IMR-90 (cell line): Measurements from ENCODE around the gene BRF1. TPM values are rescaled to one million over a fixed set of nuclear protein-coding genes. Genes with fewer than 3 reads are reported as not detected.
A peak's percentile ranks its signal among the peaks of the same experiment; 100 is the strongest.

Experiments
- ATAC-seq: fragments of 200-7000 bp; cut with Tn5 transposase; 2 replicates; pipeline ENCODE4 v1.9.1; 2020; ENCODE audit warnings: low read depth, mild to moderate bottlenecking, moderate library complexity
- BruUV-seq: library from RNA; stranded (reverse); fragments of 400-500 nt; replicated peaks from 2 replicates; lab custom pipeline; 2021; lab: Mats Ljungman, UMichigan
- CTCF ChIA-PET: fragments of 300-600 bp; formaldehyde crosslinking; extraction: SDS; loops from one replicate; lab custom pipeline; 2021; ENCODE audit warnings: antibody characterized with exemption; lab: Yijun Ruan, JAX
- POLR2A ChIA-PET: fragments of 300-600 bp; sonication (Branson Sonifier 250); formaldehyde crosslinking; loops from one replicate; lab custom pipeline; 2022; ENCODE audit warnings: antibody characterized with exemption; ENCODE audit not compliant: unreplicated experiment; lab: Charles Lee
- DNase-seq: peaks from one replicate; pipeline ENCODE4 v3.0.0; 2013
- H2AFZ ChIP-seq: replicated peaks from 2 replicates; pipeline ENCODE3; 2013; ENCODE audit warnings: low read length, mild to moderate bottlenecking; ENCODE audit not compliant: poor library complexity
- H2AK5ac ChIP-seq: 2 replicates; pipeline ENCODE4 v1.6.1; 2013; ENCODE audit warnings: low read depth, low read length, inconsistent platforms
- H2AK9ac ChIP-seq: replicated peaks from 2 replicates; pipeline ENCODE3; 2013; ENCODE audit warnings: mild to moderate bottlenecking, low read depth, low read length, moderate library complexity; ENCODE audit not compliant: poor library complexity
- H2BK120ac ChIP-seq: 2 replicates; pipeline ENCODE4 v1.6.1; 2013; ENCODE audit warnings: low read depth, low read length, inconsistent platforms
- H2BK15ac ChIP-seq: 3 replicates; pipeline ENCODE4 v1.6.1; 2013; ENCODE audit warnings: low read depth, low read length, inconsistent platforms
- H2BK20ac ChIP-seq: 2 replicates; pipeline ENCODE4 v1.6.1; 2013; ENCODE audit warnings: low read depth, mild to moderate bottlenecking, inconsistent platforms, low read length, moderate library complexity
- H2BK5ac ChIP-seq: 2 replicates; pipeline ENCODE4 v1.6.1; 2013; ENCODE audit warnings: mild to moderate bottlenecking, low read depth, low read length, inconsistent platforms; ENCODE audit not compliant: poor library complexity, severe bottlenecking
- H3K14ac ChIP-seq: replicated peaks from 2 replicates; pipeline ENCODE4 v1.6.1; 2013; ENCODE audit warnings: low read depth, low read length, inconsistent platforms
- H3K18ac ChIP-seq: 2 replicates; pipeline ENCODE4 v1.6.1; 2013; ENCODE audit warnings: low read depth, low read length, control low read depth
- H3K23ac ChIP-seq: 2 replicates; pipeline ENCODE4 v1.6.1; 2013; ENCODE audit warnings: low read depth, low read length, inconsistent platforms
- H3K27ac ChIP-seq: 2 replicates; pipeline ENCODE4 v1.5.1; 2013; ENCODE audit warnings: mild to moderate bottlenecking, control low read depth, low read length; ENCODE audit not compliant: insufficient read depth
- H3K27me3 ChIP-seq: 2 replicates; pipeline ENCODE4 v1.6.1; 2013; ENCODE audit warnings: low read length; ENCODE audit not compliant: control insufficient read depth, insufficient read depth
- H3K36me3 ChIP-seq: 2 replicates; pipeline ENCODE4 v1.6.1; 2013; ENCODE audit warnings: low read length, mixed read lengths; ENCODE audit not compliant: control insufficient read depth, insufficient read depth
- H3K4ac ChIP-seq: 2 replicates; pipeline ENCODE4 v1.6.1; 2013; ENCODE audit warnings: low read depth, low read length, inconsistent platforms
- H3K4me1 ChIP-seq: 2 replicates; pipeline ENCODE4 v1.6.1; 2013; ENCODE audit warnings: low read length, mixed read lengths; ENCODE audit not compliant: control insufficient read depth, insufficient read depth
- H3K4me2 ChIP-seq: 2 replicates; pipeline ENCODE4 v1.6.1; 2013; ENCODE audit warnings: low read depth, mild to moderate bottlenecking, control low read depth, low read length, moderate library complexity
- H3K4me3 ChIP-seq: 2 replicates; pipeline ENCODE4 v1.5.1; 2013; ENCODE audit warnings: low read depth, mild to moderate bottlenecking, control low read depth, low read length, moderate library complexity; ENCODE audit not compliant: insufficient read depth
- H3K56ac ChIP-seq: 2 replicates; pipeline ENCODE4 v1.6.1; 2013; ENCODE audit warnings: low read length, inconsistent platforms; ENCODE audit not compliant: insufficient read depth; ENCODE audit errors: extremely low read depth
- H3K79me1 ChIP-seq, 2 experiments: 2 replicates each; pipeline ENCODE4 v1.6.1; 2013; ENCODE audit warnings: low read length in 2 of 2, inconsistent platforms in 1 of 2, low read depth in 1 of 2
- H3K9ac ChIP-seq: 2 replicates; pipeline ENCODE4 v1.6.1; 2013; ENCODE audit warnings: low read depth, low read length, control low read depth
- H3K9me1 ChIP-seq: 2 replicates; pipeline ENCODE4 v1.6.1; 2013; ENCODE audit warnings: low read length, inconsistent platforms; ENCODE audit not compliant: insufficient read depth
- H3K9me3 ChIP-seq: 2 replicates; pipeline ENCODE4 v1.6.1; 2013; ENCODE audit warnings: low read length; ENCODE audit not compliant: control insufficient read depth, insufficient read depth
- H4K20me1 ChIP-seq: 2 replicates; pipeline ENCODE4 v1.6.1; 2013; ENCODE audit warnings: low read length, inconsistent platforms; ENCODE audit not compliant: insufficient read depth
- H4K5ac ChIP-seq: 2 replicates; pipeline ENCODE4 v1.6.1; 2013; ENCODE audit warnings: mild to moderate bottlenecking, low read depth, low read length, control low read depth
- H4K8ac ChIP-seq, 2 experiments: 2 replicates each; pipeline ENCODE4 v1.6.1; 2013; ENCODE audit warnings: low read depth in 2 of 2, low read length in 2 of 2, control low read depth in 1 of 2, inconsistent platforms in 1 of 2
- H4K91ac ChIP-seq: 2 replicates; pipeline ENCODE4 v1.6.1; 2013; ENCODE audit warnings: low read depth, low read length, inconsistent platforms; ENCODE audit not compliant: insufficient read depth
- BHLHE40 ChIP-seq: fragments of 150-350 bp; IDR thresholded peaks from 2 replicates; pipeline ENCODE4 v1.6.1; 2016; ENCODE audit warnings: mild to moderate bottlenecking, low read depth, low read length
- CEBPB ChIP-seq: IDR thresholded peaks from 2 replicates; pipeline ENCODE4 v1.6.1; 2012; ENCODE audit warnings: low read depth, low read length, improper control_type of control experiment
- CHD1 ChIP-seq: IDR thresholded peaks from 2 replicates; pipeline ENCODE4 v1.6.1; 2012; ENCODE audit warnings: low read depth, low read length, improper control_type of control experiment
- MAZ ChIP-seq: IDR thresholded peaks from 2 replicates; pipeline ENCODE4 v1.6.1; 2012; ENCODE audit warnings: low read depth, mild to moderate bottlenecking, low read length, improper control_type of control experiment, moderate library complexity, borderline replicate concordance
- MXI1 ChIP-seq: IDR thresholded peaks from 2 replicates; pipeline ENCODE4 v1.6.1; 2012; ENCODE audit warnings: low read depth, mild to moderate bottlenecking, low read length, moderate library complexity, borderline replicate concordance
- POLR2A ChIP-seq: IDR thresholded peaks from 2 replicates; pipeline ENCODE4 v1.6.1; 2012; ENCODE audit warnings: mild to moderate bottlenecking, low read depth, low read length
- RCOR1 ChIP-seq: IDR thresholded peaks from 2 replicates; pipeline ENCODE4 v1.6.1; 2012; ENCODE audit warnings: mild to moderate bottlenecking, low read length, improper control_type of control experiment; ENCODE audit not compliant: insufficient replicate concordance
- RFX5 ChIP-seq: IDR thresholded peaks from 2 replicates; pipeline ENCODE4 v1.8.0; 2012; ENCODE audit warnings: low read depth, mild to moderate bottlenecking, low read length, moderate library complexity
- WGBS, 2 experiments: methylation state at CpG; one replicate each; pipeline versions ENCODE4 v1.1.5 to v1.1.7; 2013; ENCODE audit warnings: missing lambda C conversion rate in 2 of 2; ENCODE audit not compliant: insufficient read length in 1 of 2; ENCODE audit errors: extremely low coverage in 2 of 2; 5-methylcytosine and 5-hydroxymethylcytosine counted together
- dilution Hi-C: fragments of 300-500 bp; cut with HindIII; formaldehyde crosslinking; loops from one replicate; pipeline ENCODE4 v1.14.3; 2018; ENCODE audit warnings: low sequenced_read_pairs; ENCODE audit not compliant: unreplicated experiment
- in situ Hi-C: fragments of 300-500 bp; cut with MboI; formaldehyde crosslinking; loops from 3 replicates; pipeline ENCODE4 v1.14.3; 2019; ENCODE audit warnings: low sequenced_read_pairs, inconsistent platforms, mixed read lengths
- intact Hi-C: fragments of 100-400 bp; cut with micrococcal nuclease; formaldehyde crosslinking; loops from 2 replicates; pipeline ENCODE4 v1.10.0; 2022
- polyA plus RNA-seq, 3 experiments: library from polyadenylated mRNA; depleted of rRNA; stranded (reverse); fragments of >200 nt; gene quantifications; 2 replicates each; pipeline ENCODE4 v1.2.3, GENCODE V29; 2012; ENCODE audit warnings: low replicate concordance in 1 of 3
- total RNA-seq: library from RNA; depleted of rRNA; stranded (reverse); fragments of >200 nt; gene quantifications from 2 replicates; pipeline ENCODE4 v1.2.3, GENCODE V29; 2012
- TF ChIP-seq, protein P1 (sequence below): fragments of 150-350 bp; IDR thresholded peaks from 2 replicates; pipeline ENCODE4 v1.6.1; 2017; ENCODE audit warnings: mild to moderate bottlenecking, antibody characterized with exemption, low read length, low read depth

The BRF1 gene
- total and polyA plus RNA-seq, 2 of the 4 experiments (the other 2 are of a cell fraction) = 12.4 to 16.7 TPM

DNA sequence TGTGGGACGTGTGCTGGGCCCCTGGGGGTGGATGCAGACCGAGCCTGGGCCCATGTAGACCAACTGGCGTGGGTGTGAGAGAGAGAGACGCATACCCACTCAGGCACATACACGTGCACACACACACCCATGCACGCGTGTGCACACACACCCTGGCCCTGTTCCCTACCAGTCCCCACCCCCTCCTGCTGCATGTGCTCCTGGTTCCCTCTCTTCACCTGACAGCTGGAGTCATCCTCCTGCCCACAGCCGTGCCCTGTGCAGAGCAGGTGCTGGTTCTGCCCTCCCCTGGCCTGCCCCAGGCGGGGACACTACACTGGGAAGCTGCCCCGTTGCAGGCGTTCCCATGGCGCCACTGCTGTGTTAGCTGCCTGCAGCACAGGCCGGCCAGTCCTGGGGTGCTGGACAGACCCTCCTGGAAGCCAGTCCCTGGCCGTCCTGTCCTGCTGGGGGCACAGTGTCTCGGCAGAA is 32.3 kb upstream of the BRF1 start:
- H2BK5ac ChIP-seq = no peak overlapping the region
- H3K4ac ChIP-seq = no peak overlapping the region
- no peak overlapping the region for H3K9ac ChIP-seq
- H3K56ac ChIP-seq = no peak overlapping the region
- TF ChIP-seq BHLHE40 = no peak
- no peak for TF ChIP-seq MAZ
- TF ChIP-seq MXI1 = no peak
- TF ChIP-seq, protein P1, sequence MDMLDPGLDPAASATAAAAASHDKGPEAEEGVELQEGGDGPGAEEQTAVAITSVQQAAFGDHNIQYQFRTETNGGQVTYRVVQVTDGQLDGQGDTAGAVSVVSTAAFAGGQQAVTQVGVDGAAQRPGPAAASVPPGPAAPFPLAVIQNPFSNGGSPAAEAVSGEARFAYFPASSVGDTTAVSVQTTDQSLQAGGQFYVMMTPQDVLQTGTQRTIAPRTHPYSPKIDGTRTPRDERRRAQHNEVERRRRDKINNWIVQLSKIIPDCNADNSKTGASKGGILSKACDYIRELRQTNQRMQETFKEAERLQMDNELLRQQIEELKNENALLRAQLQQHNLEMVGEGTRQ = no peak
- TF ChIP-seq RCOR1 = no peak
- no peak for TF ChIP-seq CHD1
- TF ChIP-seq POLR2A = no peak
- no peak for TF ChIP-seq RFX5
- TF ChIP-seq CEBPB = no peak
- no peak for DNase-seq
- peaks cover 5% of the 10 kb centered on the region; the same call in 1 of the 2 replicates for H3K4me1 ChIP-seq
- no peak overlapping the region for H3K23ac ChIP-seq
- no peak overlapping the region for H2AK9ac ChIP-seq
- no peaks in the 10 kb centered on the region; the same call in 1 of the 2 replicates for H3K9me3 ChIP-seq
- H2BK15ac ChIP-seq = no peak overlapping the region
- H3K79me1 ChIP-seq = peaks cover 11 to 68% of the 10 kb centered on the region in 2 experiments
- no peak overlapping the region for H3K27ac ChIP-seq
- no peak overlapping the region for H4K8ac ChIP-seq
- no peaks in the 10 kb centered on the region for H3K27me3 ChIP-seq
- peaks cover 9% of the 10 kb centered on the region; the same call in 1 of the 2 replicates for H3K9me1 ChIP-seq
- H4K20me1 ChIP-seq = peaks cover 56% of the 10 kb centered on the region
- BruUV-seq = no TSS peak
- no peak overlapping the region for H3K18ac ChIP-seq
- no peak overlapping the region for H4K91ac ChIP-seq
- H3K36me3 ChIP-seq = no peaks in the 10 kb centered on the region
- no peak for ATAC-seq
- no peak overlapping the region for H4K5ac ChIP-seq
- H2AK5ac ChIP-seq = no peak overlapping the region
- H3K14ac ChIP-seq = no peak overlapping the region
- WGBS, 2 experiments = 96% methylated on average over 4 of the region's 15 CpGs; no CpG with 5 or more reads in 1 of the 2 experiments
- H2AFZ ChIP-seq = peak overlapping the region; percentile 43
- H2BK20ac ChIP-seq = no peak overlapping the region
- dilution Hi-C loops = no loop called here
- no peak overlapping the region for H3K4me2 ChIP-seq
- no peak overlapping the region for H3K4me3 ChIP-seq
- intact Hi-C loops = no loop called here
- in situ Hi-C loops = no loop called here
- no peak overlapping the region for H2BK120ac ChIP-seq
- ChIA-PET CTCF (no interaction called here), POLR2A (no interaction called here)
